Fibroblast of skin of right biceps (primary cell): ENCODE results near the gene SMAD4.

ENCODE experiments used
- DNase-seq: peaks from one replicate; pipeline ENCODE4 v3.0.0-alpha.2; 2013

Gene SMAD4

GRCh38 chr18:51025512-51025911, 4.5 kb upstream of the SMAD4 start:
- DNase-seq: no peak

GRCh38 chr18:51028201-51028805, 1.7 kb upstream of the SMAD4 start:
- DNase-seq: peak; percentile 21

DNA sequence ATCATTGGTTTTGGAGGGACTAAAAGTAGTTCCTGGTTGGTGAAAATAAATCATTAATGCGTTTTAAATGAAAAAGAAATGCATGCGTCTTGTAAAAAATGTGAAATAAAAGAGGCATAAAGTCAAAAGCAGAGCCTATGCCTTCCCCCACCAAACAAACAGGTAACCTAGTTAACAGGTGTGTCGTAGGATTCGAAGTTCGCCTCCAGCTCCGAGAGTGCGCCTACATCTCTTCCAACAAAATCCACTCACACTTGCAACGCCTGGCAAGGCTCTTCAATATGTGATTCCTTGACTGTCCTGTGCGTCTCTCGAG, 677 bp upstream of the SMAD4 start:
- DNase-seq: no peak

DNA sequence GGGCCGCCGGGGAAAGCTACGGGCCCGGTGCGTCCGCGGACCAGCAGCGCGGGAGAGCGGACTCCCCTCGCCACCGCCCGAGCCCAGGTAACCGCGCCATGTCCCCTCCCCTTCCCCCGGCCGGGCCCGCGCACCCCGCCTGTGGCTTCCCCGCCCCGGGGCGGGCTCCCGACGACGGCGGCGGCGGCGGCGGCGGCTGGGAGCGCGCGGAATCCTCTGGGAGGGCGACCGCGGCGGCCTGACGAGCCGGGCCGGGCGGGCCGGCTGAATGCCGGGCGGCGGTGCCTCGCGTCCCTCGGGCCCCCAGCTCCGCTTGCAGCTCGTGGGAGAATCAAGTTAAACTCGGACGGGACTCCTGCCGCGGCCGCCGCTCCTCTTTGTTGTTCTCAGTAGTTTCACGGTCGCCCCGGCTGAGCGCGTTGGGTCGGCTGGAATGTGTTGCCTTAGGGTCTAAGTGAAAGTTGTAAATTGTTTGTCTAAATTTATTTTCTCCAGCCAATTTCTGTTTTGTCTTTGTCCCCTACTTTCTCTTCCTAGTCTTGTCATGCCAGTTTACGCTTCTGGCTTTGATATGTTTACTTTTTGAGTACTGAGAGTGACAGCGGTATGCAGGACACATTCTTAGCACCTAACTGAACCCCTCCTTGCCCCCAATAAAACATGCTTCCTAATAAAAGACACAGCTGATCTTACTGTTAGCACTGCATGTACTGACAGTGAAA, 685 bp downstream of the SMAD4 start:
- peak; percentile 74 for DNase-seq

DNA sequence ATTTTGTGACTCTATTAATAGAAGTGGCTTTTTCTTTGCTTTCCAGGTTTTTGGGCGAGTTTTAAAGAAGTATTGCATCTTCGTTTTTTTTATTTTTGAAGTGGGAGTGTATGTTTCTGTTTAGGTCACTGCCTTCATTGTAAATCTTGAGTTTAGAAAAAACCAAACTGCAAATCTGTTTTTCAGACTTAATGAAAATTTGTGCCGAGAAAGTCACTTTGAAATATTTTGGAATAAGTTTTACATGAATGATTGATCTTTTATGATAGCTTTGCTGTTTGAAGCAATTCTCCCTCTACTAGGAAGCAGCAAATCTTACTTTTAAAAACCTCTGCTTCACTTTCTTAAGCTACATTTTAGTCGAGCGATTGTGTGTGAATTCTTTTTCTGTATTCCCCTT, 2.2 kb downstream of the SMAD4 start:
- DNase-seq: no peak

- no peak for DNase-seq
Observed at GRCh38 chr18:51037230-51037629, 7.2 kb downstream of the SMAD4 start.

GRCh38 chr18:51038110-51038509, 8.1 kb downstream of the SMAD4 start:
- DNase-seq: no peak

DNA sequence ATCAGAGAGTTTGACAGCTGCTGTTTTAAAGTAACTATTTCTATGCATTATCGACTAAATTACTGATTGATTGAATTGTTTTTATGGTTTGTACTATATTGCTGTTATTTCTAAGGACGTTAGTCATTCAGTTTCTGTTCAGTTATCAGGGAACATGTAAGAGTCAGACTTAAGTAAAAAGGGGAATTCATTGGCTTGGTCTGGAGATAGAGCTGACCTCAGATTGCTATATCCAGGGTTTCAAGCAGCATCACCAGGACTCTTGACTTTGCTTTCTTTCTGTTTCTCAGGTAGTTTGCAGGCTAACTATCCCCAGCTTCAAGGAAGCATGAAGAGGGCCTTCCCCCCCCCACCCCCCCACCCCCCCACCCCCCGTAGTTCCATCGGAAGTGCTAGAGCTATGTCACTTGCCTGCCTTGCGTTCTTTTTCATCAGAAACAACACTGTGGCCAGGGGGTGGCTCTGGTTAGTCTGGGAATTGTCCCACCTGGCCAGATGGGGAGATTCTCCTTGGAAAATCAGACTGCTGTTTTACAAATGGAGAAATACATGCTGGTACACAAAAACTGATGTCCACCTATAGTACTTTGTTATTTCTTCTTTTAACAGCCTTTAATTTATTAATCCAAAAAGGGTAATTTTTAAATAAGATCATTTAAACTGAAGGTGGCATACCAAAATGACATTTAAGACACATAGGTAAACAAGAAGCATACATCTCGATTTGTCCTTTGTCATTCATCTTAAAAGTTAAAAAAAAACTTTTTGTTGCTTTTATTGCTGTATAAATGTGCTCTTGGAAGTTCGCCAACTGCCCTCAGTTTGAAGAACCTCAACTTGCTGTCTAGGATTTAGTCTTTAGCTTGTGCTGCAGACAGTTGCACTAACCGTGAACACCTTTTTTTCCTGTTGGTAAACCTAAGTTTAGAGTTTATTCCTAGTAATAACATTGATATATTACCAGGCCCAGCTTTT, 9.4 kb downstream of the SMAD4 start:
- DNase-seq: no peak

GRCh38 chr18:51041677-51042352, 11.8 kb downstream of the SMAD4 start:
- no peak for DNase-seq

- no peak for DNase-seq
Observed at GRCh38 chr18:51044928-51045585, 15.0 kb downstream of the SMAD4 start.

DNA sequence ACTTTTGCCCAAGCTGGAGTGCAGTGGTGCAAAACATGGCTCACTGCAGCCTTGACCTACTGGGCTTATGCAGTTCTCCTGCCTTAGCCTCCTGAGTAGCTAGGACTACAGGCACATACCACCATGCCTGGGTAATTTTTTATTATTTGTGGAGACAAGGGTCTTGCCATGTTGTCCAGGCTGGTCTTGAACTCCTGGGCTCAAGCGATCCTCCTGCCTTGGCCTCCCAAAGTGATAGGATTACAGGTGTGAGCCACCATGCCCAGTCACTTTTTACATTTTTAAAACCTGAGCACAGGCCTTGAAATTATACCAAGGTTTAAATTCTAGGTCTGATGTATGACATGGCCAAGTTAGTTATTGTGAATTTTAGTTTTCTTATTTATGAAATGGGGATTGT, 18.2 kb downstream of the SMAD4 start:
- DNase-seq: no peak

GRCh38 chr18:51049137-51049536, 19.1 kb downstream of the SMAD4 start:
- no peak for DNase-seq

- DNase-seq: peak; percentile 50
Observed at GRCh38 chr18:51051105-51051712, 21.2 kb downstream of the SMAD4 start.

- no peak for DNase-seq
Observed at GRCh38 chr18:51053814-51054213, 23.8 kb downstream of the SMAD4 start.

DNA sequence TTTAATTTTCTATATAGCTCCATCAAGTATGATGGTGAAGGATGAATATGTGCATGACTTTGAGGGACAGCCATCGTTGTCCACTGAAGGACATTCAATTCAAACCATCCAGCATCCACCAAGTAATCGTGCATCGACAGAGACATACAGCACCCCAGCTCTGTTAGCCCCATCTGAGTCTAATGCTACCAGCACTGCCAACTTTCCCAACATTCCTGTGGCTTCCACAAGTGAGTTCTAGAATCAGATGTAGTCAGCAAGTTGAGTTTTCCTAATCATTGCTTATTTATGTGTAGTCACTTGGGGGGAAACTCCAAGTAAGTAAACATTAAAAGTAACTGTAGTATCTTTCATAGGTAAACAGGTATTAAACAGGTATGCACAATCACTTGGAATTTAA, 24.8 kb downstream of the SMAD4 start:
- DNase-seq: peak; percentile 55

DNA sequence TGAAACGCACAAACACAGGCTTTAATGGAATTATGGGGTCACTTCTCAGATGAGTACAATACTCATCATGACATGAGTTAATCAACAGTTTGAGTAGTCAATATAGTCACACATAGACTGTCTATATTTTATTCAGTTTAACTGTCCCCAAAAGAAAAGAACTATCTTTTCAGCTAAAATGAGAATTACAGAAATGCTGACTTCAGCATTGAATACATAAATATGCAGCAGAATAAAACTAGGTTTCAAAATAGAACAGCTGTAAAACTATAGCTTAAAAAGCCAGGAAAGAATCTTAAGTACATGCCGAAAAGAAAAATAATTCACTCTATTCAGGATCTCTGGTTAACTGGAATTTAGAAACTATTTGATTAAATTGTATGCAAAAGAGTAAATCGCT, 30.0 kb downstream of the SMAD4 start:
- DNase-seq: no peak

DNA sequence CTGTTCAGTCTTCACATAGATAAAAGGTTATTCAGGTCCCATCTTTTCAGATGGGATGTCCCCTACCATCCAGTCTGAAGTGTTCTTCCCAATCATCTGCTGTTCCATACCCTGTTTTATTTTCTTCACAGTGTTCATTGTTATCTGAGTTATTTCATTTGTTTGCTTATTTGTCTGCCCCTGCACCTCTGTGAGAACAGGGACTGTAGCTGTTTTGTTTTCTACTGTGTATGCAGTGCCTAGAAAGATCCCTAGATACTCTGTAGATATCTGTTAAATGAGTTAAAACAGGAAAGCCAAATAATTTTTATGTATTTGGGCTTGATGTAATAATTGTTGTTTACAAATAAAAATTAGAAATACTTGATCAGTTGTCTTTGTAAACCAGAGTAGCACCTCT, 34.2 kb downstream of the SMAD4 start:
- no peak for DNase-seq

DNA sequence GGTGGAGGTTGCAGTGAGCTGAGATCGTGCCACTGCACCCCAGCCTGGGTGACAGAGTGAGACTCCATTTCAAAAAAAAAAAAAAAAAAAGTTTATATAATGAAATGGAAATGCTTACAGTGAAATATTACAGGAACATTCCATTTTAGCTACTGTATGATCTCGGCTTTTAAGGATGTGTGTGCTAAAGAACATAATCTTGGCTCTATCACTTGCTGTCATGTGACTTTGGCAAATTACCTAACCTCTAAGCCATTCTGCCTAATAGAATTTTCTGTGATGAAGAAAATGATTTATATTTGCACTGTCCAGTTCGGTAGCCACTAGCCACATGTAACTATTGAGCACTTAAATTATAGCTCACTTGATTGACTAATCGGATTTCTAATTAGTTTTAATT, 36.3 kb downstream of the SMAD4 start:
- peak; percentile 60 for DNase-seq

DNA sequence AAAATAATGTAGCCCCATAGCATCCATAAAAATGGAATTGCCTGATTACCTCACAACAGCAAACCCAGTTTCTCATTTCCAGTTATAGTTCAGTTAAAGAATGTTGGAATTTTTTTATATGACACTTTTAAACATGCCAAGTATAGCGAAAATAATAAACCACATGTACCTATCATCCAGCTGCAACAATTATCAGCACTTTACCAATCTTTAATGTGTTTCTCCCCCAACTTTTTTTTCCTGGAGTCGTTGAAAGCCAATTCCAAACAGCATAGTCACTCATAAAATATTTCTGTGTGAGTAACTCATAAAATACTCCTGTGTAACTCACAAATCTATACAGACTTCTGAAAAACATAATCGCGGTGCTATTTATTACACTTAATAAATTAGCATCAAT, 38.1 kb downstream of the SMAD4 start:
- DNase-seq: peak; percentile 86

- DNase-seq: peak; percentile 50
Observed at GRCh38 chr18:51069885-51070284, 39.9 kb downstream of the SMAD4 start.

DNA sequence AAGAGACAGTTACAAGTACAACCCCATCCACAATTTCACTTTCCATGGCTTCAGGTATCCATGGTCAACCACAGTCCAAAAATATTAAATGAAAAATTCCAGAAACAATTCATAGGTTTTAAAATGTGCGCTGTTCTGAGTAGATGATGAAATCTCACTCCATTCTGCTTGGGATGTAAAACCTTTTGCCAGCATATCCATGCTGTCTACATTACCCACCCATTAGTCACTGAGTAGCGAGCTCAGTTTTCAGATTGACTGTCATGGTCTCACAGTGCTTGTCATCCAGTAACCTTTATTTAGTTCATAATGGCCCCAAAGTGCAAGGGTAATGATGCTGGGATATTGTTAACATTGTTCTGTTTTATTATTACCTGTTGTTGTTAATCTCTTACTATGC, 40.5 kb downstream of the SMAD4 start:
- peak; percentile 91 for DNase-seq

DNA sequence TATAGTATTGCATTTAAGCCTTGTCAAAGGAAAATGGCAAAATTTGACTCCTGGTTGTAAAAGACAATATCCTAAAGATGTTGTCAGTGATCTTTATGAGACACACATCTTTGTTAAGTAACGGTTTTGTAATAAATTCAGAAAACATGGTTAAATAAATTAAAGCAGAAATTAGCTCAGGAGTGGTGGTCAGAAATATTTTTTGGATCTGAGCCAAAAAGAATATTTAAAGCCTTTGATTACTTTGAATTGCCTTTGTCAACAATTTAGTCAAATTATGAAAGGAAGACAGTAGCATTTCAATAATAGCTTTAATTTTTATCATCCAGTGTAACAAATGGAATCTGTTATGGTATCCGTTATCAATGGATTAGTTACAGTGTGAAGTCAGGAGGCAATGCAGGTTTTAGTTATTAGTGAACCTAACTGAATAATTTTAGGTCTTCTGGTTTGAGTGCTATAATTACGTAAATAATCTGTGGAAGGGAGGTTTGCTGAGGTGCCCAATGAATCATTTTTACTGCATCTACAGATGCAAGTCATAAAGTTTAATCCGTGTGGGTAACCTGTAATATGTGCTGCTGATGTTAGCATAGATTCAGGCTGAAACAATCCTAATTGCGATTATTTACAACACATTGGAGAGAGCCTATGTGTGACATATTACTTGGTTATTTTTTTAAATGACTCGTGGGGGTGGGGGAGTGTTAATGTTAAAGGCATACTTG, 42.7 kb downstream of the SMAD4 start:
- no peak for DNase-seq
